GM04504 (cell line): Measurements from ENCODE around the gene JPT1.
"Not testable (repeated sequence)": the region's sequence is repeated elsewhere in the genome, so short reads cannot be mapped to it uniquely, and the experiment has no call there.

ENCODE experiments used
- DNase-seq: peaks from one replicate; pipeline ENCODE4 v3.0.0-alpha.2; 2012; ENCODE audit warnings: low read depth

JPT1 gene, protein sequence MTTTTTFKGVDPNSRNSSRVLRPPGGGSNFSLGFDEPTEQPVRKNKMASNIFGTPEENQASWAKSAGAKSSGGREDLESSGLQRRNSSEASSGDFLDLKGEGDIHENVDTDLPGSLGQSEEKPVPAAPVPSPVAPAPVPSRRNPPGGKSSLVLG

DNA sequence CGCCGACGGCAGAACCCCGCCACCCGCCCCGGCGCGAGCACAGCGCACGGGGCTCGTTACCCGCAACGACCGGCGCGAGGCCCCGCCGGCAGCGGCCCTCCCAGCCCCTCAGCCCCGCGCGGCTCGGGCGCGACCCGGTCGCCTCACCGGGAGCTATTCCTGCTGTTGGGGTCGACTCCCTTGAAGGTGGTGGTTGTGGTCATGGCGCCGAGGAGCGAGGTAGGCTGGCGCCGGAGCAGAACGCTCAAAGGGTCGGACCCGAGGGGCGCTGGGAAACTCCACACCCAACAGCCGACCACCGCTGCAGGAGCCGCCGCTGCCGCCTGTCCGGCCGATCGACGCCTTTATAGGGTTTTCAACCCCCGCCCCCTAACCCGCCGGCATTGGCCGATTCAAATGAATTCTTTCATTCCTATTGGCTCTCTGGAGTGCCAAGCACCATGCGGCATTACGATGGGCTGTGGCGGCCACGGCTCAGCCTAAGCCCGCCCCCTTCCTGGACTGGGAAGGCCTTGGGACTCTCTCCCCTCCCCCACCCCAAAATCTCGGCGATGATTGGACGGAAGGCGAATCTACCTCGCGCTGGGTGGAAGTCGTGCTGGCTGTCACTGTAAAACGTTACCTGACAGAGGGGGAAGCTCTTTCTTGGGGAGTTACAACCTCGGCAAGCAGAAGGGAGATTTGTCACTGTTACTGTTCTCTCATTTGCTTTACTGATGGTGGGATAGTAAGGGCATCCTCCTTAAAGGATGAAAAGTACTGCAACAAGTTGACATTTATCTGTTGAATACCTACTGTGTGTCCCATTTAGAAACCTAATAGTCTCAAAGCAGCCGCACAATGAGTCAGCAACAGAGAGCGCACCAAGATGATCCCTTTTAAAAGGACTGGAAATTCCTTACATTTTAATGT is at the start of gene JPT1:
TSS of gene JPT1 (minus strand) at position 318 of the 912 bp plus-strand sequence. CDS start at position 203, 115 bp downstream.
- DNase-seq, result peak; percentile 97

DNA sequence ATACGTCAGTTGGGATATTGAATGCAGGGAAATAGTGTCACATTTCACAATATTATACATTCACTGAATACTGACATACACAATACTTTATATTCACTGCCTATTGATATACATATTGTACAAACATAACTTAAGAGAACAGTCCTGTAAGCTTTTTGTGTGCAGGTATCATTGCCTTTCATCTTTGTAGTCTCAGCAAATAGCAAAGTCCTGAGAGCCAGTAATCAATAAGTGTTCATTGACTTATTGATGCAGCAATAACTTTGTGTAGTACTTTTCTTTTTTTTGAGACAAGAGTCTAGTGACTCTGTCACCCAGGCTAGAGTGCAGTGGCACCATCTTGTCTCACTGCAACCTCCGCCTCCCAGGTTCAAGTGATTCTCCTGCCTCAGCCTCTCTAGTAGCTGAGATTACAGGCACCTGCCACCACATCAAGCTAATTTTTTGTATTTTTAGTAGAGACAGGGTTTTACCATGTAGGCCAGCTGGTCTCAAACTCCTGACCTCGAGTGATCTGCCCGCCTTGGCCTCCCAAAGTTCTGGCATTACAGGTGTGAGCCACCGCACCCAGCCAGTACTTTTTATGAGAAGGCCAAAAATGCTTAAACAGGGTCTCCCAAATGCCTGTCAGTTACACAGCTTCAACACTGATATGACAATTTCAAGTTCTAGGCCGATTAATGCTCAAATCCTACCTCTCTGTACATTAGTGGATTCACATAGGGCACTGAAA is 45.7 kb upstream of the JPT1 start:
- DNase-seq, result no peak

DNA sequence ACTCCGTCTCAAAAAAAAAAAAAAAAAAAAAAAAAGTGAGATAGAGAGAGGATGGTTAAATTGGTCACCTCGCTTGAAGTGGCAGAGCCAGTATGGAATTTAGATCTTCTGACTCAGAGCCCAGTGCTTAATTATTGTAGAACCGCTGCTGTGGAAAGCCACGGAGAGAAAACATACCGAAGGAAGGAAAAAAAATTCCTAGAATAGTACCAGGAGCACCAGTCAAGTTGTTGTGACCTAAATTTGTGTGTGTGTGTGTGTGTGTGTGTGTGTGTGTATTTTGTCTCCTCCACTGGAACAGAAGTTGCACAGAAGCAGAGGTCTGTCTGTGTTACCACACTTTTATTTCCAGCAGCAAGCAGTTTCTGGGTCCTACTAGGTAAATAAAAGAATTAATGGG is 40.6 kb upstream of the JPT1 start:
- no peak for DNase-seq

DNA sequence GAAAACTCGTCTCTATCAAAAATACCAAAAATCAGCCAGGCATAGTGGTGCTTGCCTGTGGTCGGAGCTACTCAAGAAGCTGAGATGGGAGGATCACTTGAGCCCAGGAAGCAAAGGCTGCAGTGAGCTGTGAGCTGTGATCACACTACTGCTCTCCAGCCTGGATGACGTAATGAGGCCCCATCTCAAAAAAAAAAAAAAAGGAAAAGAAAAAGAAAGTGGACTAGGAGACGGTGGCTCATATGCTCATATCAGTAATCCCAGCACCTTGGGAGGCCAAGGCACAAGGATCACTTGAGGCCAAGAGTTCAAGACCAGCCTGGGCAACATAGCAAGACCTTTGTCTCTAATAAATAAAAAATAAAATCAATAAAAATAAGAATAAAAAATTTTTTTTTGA is 37.3 kb upstream of the JPT1 start:
- DNase-seq, result no peak

DNA sequence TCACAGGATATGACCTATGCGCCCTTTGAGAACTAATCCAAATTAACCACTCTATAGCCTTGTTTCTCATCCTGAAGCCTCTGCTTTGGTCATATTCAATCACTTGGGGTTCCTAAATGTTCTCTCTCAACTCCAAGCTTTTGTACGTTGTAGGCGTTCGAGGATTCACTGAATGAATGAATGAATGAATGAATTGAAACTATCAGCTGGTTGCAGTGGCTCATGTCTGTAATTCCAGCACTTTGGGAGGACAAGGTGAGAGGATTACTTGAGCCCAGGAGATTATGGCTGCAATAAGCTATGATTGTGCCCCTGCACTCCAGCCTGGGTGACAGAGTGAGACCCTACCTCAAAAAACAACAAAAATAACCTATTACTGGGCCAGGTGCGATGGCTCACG is 34.3 kb upstream of the JPT1 start:
- DNase-seq, result no peak

DNA sequence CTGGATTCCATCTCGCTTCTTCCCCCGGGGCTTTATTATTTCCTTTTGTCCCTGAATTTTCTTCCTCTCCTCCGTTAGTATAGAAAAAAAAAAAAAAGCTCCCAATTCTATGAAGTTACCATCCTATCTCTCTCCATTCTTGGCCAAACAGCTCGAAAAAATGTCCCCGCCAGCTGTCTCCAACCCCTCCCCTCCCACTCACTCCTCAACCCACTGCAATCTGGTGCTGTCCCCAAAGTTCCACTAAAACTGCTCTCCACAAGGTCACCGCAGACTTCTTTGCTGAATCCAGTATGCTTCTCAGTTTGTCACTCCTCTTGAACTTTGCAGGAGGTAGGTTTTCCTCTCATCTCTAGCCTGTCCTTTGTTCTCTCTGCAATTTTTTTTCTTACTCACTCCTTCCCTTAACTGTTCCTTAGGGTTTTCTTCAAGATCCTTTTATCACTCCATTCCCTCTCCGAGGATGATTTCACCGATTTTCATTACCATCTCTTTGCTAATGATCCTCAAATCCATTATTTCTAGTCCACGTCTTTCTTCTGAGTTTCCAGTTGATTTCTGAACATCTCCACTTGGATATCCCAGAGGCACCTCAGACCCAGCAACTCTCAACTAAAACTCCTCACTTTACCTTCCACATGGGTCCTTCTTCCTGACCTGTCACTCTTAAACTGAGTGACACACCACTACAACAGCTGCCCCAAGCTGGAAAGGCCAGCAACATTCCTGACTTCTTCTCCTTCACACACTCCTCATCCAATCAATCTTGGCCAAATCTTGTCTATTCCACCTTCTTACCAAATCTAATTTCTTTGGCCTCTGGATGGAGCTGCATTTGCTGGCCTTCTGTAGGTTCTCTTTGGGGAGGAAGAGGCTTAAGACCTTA is 29.9 kb upstream of the JPT1 start:
- no peak for DNase-seq

DNA sequence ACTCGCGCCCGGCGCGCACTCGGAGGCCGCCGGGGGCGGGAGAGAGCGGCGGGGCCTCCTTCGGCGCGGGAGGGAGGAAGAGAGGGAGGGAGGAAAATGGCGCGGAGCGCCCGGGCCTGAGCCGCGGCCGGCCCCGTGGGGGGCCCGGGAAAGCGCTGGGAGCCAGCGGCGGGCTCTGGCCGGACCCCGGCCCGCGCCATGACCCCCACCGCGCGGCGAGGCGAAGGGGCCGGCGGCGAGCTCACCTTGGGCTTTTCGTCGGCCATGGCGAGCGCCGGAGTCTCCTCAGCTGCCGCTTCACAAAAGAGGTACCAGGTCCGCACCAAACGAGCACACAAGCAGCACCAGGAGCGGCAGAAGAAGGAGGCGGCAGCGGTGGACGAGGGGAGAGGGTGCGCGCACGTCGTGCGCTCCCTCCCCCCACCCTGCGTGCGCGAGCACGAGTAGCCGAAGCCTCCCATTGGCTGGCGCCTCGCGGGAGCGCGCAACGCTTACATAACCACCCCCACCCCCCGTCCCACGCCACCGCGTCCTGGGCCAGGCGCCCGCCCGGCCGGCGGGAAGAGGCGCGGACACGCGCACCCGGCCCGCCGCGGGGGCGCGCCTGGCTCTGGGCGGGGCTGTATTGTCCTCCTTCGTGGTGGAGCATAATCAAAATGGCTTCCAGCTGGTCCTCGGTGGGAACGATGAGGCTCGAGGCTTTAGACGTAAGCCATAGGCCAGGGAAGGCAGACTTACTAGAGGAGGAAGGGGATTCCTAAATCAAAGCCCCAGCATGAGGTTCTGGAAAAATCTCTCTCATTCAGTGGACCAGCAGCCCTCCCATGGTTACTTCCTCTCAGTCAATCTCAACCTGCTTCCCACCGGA is 28.5 kb upstream of the JPT1 start, which contains the start of gene SUMO2:
TSS of gene SUMO2 (minus strand) at position 391 of the 868 bp plus-strand sequence. CDS start at position 266, 125 bp downstream.
- peak; percentile 86 for DNase-seq

DNA sequence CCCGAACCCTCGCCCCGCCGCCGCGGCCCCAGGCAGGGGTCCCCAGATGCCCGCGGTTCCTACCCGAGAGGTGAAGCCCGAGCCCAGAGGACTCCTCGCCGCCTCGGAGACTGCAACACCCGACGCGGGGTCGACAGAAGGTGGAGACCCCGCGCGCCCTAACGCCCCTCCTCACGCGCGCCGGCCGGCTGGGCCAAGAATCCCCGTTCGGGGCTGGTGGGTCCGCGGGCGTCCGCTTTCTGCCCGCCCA is 27.9 kb upstream of the JPT1 start:
- no peak for DNase-seq

DNA sequence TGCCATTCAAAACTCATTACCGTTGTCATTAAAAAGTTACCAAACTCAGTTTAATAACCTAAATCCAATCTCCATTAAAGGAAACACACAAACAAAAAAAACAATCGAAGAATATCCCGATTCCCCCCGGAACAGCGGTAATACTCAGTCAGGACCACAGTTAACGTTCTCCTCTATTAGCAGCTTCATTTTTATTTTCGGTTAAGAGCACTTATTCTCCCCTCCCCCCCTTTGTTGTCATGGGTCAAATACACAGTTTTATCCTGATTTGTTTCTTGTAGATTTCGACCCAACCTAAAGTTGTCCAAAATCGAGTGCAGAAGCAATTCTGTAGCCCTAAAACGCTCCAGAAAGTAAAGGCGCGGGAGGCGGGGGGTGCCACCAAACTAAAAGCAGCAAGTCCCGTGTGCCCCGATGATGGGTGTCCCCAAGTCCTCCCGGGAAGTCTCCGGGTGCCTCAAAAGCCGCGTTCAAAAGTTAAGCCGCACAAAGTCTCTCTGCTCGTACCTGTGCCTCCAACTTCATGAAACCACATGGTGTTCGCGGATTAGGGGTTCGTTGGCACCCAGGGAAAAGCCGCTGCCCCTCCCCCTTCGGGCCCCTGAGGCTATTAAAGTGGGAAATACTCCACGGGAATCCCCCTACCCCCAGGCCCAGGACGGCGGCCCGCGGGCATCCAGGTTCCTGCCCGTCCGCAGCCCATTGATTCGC is 27.5 kb upstream of the JPT1 start:
- no peak for DNase-seq

DNA sequence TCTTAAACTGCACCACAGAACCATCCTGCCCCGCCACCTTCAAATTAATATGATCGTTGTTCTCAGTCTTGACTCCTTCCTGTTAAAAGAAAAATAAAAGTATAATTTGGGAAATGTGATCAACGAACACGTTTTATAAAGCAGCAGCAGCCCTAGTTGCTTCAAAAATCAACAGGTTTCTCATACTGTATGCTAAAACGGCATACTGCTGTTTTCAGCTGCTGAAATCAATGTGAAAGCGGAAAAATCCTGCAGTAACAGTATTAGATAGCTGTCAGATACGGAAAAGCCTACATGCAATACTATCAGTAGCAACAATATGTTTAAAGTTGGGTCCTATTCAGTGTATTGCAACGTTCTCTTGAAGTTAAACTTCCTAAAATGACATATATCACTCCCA is 26.8 kb upstream of the JPT1 start:
- no peak for DNase-seq

DNA sequence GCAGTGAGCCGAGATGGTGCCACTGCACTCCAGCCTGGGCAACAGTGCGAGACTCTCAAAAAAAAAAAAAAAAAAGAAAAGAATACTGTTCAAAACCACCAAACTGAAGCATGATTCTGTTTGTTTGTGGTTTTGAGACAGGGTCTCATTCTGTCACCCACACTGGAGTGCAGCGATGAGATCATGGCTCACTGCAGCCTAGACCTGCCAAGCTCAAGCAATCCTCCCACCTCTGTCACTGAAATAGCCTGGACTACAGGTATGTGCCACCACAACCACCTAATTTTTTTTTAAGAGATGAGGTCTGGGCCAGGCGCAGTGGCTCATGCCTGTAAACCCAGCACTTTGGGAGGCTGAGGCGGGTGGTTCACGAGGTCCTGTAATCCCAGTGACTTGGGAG is 24.1 kb upstream of the JPT1 start:
- DNase-seq, result no peak

DNA sequence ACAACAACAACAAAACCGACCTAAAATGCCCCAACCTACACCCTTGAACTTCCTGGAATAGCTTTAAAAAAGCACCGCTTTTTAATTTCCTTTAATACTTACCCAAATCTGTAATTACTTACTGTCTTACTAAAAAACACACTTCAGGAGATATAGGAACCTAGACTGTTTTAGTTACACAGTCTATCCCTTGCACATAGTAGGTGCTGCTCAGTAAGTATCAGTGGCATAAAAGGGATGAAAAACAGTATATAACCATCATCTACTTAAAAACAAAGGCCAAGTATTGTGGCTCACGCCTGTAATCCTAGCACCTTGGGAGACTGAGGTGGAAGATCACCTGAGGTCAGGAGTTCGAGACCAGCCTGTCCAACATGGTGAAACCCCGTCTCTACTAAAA is 22.3 kb upstream of the JPT1 start:
- no peak for DNase-seq

DNA sequence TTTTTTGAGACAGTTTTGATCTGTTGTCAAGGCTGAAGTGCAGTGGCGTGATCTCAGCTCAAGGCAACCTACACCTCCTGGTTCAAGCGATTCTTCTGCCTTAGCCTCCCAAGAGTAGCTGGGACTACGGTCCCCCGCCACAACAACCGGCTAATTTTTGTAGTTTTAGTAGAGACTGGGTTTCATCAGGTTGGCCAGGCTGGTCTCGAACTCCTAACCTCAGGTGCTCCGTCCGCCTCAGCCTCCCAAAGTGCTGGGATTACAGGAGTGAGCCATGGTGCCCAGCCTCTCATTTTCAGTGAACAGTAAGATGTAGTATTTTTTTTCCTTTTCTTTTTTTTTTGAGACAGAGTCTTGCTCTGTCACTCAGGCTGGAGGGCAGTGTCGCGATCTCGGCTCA is 20.7 kb upstream of the JPT1 start:
- DNase-seq, result no peak

DNA sequence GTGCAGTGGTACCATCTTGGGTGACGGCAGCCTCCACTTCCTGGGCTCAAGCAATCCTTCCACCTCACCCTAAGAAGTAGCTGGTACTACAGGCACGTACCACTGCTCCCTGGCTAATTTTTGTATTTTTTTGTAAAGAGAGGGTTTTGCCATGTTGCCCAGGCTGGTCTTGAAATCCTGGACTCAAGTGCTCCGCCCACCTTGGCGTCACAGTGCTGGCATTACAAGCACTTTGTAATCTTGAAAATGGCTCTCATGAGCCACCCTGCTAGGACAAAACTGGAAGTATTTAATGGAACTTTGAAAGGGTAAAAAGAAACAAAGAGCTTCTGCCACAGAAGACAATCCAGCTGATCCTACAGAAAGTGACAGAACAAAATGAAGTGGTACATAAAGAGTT is 19.2 kb upstream of the JPT1 start:
- no peak for DNase-seq

DNA sequence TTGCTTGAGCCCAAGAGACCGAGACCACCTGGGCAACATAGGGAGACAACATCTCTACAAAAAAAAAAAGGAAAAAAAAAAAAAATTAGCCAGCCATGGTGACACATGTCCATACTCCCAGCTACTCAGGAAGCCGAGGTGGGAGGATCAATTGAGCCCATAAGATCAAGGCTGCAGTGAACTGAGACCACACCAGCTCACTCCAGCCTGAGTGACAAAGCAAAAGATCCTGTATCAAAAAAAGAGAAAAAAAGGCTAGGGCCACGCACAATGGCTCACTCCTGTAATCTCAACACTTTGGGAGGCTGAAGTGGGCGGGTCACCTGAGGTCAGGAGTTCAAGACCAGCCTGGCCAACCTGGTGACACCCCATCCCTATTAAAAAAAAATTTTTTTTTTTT is 14.7 kb upstream of the JPT1 start:
- no peak for DNase-seq

DNA sequence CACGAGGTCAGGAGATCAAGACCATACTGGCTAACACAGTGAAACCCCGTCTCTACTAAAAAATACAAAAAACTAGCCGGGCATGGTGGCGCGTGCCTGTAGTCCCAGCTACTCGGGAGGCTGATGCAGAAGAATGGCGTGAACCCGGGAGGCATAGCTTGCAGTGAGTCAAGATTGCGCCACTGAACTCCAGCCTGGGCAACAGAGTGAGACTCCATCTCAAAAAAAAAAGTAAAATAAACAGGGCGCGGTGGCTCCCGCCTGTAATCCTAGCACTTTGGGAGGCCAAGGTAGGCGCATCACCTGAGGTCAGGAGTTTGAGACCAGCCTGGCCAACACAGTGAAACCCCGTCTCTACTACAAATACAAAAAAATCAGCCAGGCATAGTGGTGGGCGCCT is 10.3 kb upstream of the JPT1 start:
- DNase-seq, result not testable (repeated sequence)

DNA sequence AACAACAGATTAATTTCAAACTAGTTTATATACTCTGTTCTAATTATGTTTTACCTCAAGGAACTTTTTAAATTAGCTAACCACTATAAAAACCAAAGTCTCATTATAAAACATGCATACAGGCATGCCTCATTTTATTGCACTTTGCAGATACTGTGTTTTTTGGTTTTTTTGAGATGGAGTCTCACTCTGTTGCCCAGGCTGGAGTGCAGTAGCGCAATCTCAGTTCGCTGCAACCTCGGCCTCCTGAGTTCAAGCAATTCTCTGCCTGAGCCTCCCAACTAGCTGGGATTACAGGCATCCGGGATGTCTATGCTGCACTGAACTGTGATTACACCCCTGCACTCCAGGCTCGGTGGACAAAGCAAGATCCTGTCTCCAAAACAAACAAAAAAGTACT is 8.8 kb upstream of the JPT1 start:
- no peak for DNase-seq

DNA sequence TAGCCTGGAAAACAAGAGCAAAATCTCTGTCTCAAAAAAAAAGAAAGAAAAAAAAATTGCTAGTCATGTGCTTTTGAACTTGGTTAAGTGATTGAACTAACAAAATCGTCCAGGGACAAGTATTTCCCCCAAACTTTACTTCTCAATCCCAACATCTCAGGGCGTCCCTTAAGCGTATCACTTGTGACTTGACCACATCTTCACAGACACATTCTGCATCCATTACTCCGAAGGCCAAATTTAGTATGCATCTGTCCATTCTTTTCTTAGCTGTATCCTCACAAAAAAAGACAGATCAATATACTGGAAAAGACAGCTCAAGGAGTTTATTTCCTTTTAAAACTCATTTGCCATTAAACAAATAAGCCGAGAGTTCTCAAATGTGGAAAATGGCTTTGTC is 5.9 kb upstream of the JPT1 start:
- no peak for DNase-seq

DNA sequence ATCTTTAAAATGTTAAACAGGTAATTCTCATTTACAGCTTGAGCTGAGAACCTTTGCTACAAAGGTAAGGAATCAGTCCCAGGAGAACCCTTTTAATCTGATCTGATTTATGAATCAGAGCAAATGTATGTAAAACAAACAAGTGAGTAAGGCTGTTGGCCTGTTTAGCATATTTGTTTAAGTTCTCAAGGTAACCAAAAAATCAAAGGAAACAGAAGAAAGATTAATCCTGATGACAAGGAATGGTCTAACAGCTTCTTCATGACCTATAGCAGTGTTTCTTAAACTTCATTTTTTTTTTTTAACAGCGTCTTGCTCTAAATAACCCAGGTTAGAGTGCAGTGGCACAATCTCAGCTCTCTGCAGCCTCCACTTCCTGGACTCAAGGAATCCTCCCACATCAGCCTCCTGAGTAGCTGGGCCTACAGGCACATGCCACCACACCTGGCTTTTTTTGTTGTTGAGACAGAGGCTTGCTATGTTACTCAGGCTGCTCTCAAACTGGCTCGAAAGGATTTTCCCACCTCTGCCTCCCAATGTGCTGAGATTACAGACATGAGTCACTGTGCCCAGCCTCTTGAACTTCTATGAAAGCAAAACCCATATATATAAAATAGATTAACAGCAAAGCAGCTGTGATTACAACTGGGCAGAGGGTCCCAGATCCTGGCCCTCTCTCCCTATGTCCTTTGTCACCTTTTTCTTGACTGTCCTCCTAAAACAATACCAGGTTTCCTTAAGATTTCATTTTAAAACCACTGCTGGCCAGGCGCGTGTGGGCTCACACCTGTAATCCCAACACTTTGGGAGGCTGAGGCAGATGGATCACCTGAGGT is 5.1 kb upstream of the JPT1 start:
- DNase-seq, result no peak

DNA sequence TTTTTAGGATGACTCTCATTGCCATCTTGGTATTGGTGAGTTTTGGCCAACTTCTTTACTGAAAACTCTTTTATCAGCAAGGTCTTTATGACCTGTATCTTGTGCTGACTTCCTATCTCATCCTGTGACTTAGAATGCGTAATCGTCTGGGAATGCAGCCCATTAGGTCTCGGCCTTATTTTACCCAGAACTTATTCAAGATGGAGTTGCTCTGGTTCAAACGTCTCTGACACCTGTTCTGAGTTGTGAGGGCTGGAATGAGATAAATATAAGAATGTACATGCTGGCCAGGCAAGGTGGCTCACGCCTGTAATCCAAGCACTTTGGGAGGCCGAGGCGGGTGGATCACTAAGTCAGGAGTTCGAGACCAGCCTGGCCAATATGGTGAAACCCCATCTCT is 4.2 kb upstream of the JPT1 start:
- DNase-seq, result not testable (repeated sequence)
